ENCODE data around the gene AK5.

Gene AK5

GRCh38 chr1:77434967-77435366 lies 153.1 kb downstream of the AK5 start:
- Histone ChIP-seq H3K27me3 (no peaks in the 10 kb centered on the region), H3K4me3 (ENCODE audit: low read depth in 1 of 2, low read length in 1 of 2) (no peak overlapping the region), H3K9me3 (no peaks in the 10 kb centered on the region), H3K27ac (no peak overlapping the region), H3K4me1 (ENCODE audit: control insufficient read depth in 1 of 2, insufficient read depth in 1 of 2, low read depth in 1 of 2, low read length in 1 of 2) (peaks cover 16% of the 10 kb centered on the region in 2 experiments), H3K36me3 (no peaks in the 10 kb centered on the region)
- TF ChIP-seq CTCF (IDR thresholded peaks at IDR 0.05), result no peak

GRCh38 chr1:77438236-77438913 lies 156.6 kb downstream of the AK5 start:
- H3K4me1 ChIP-seq (ENCODE audit: control insufficient read depth in 1 of 2, insufficient read depth in 1 of 2, low read depth in 1 of 2, low read length in 1 of 2), result no peaks in the 10 kb centered on the region
- no peaks in the 10 kb centered on the region for H3K9me3 ChIP-seq
- H3K36me3 ChIP-seq, result no peaks in the 10 kb centered on the region
- no peak overlapping the region for H3K27ac ChIP-seq
- TF ChIP-seq CTCF (IDR thresholded peaks at IDR 0.05), result no peak
- H3K27me3 ChIP-seq, result no peaks in the 10 kb centered on the region
- H3K4me3 ChIP-seq (ENCODE audit: low read depth in 1 of 2, low read length in 1 of 2), result no peak overlapping the region

- no peaks in the 10 kb centered on the region for H3K36me3 ChIP-seq
Observed at GRCh38 chr1:77446841-77447555, 165.2 kb downstream of the AK5 start.

GRCh38 chr1:77447669-77448068 lies 165.8 kb downstream of the AK5 start:
- Histone ChIP-seq H3K4me3 (ENCODE audit: low read depth in 1 of 2, low read length in 1 of 2) (no peak overlapping the region), H3K9me3 (no peaks in the 10 kb centered on the region), H3K27ac (no peak overlapping the region), H3K4me1 (ENCODE audit: control insufficient read depth in 1 of 2, insufficient read depth in 1 of 2, low read depth in 1 of 2, low read length in 1 of 2) (peaks cover 0 to 9% of the 10 kb centered on the region in 2 experiments), H3K27me3 (no peaks in the 10 kb centered on the region), H3K36me3 (no peaks in the 10 kb centered on the region)
- no peak for TF ChIP-seq CTCF (IDR thresholded peaks at IDR 0.05)

More at GRCh38 chr1:77446841-77447555, 165.2 kb downstream of the AK5 start:
- Histone ChIP-seq H3K4me1 (ENCODE audit: control insufficient read depth in 1 of 2, insufficient read depth in 1 of 2, low read depth in 1 of 2, low read length in 1 of 2) (peaks cover 0 to 9% of the 10 kb centered on the region in 2 experiments), H3K27ac (no peak overlapping the region), H3K9me3 (no peaks in the 10 kb centered on the region), H3K27me3 (no peaks in the 10 kb centered on the region), H3K4me3 (ENCODE audit: low read depth in 1 of 2, low read length in 1 of 2) (no peak overlapping the region)
- no peak for TF ChIP-seq CTCF (IDR thresholded peaks at IDR 0.05)

- Histone ChIP-seq H3K4me3 (ENCODE audit: low read depth in 1 of 2, low read length in 1 of 2) (no peak overlapping the region), H3K27ac (no peak overlapping the region), H3K9me3 (no peaks in the 10 kb centered on the region), H3K36me3 (no peaks in the 10 kb centered on the region), H3K27me3 (no peaks in the 10 kb centered on the region), H3K4me1 (ENCODE audit: control insufficient read depth in 1 of 2, insufficient read depth in 1 of 2, low read depth in 1 of 2, low read length in 1 of 2) (no peaks in the 10 kb centered on the region)
- TF ChIP-seq CTCF (IDR thresholded peaks at IDR 0.05), result no peak
Observed at GRCh38 chr1:77459881-77460280, 178.1 kb downstream of the AK5 start.
